ENCODE data around the gene PAPSS2.

- TF ChIP-seq POLR2A (IDR thresholded peaks at IDR 0.05) (no peak), CTCF (IDR thresholded peaks at IDR 0.05) (no peak), POLR2AphosphoS5 (IDR thresholded peaks at IDR 0.05) (no peak)
These were observed 56.6 kb downstream of the PAPSS2 start for GRCh38 chr10:87716348-87716670.
